HG02870 (cell line): ENCODE measurements around the gene ZNF554.

Experiments
- ATAC-seq: cut with Tn5 transposase; IDR thresholded peaks from one replicate; pipeline ENCODE4 v1.9.1; 2021; ENCODE audit warnings: mild to moderate bottlenecking, moderate library complexity; ENCODE audit not compliant: unreplicated experiment

Gene ZNF554

GRCh38 chr19:2823646-2824045, 4.0 kb downstream of the ZNF554 start:
- ATAC-seq = no peak

- no peak for ATAC-seq
These were observed 4.5 kb downstream of the ZNF554 start for GRCh38 chr19:2824129-2824528.

- no peak for ATAC-seq
These were observed 7.4 kb downstream of the ZNF554 start for GRCh38 chr19:2827022-2827421.

- ATAC-seq = no peak
These were observed 8.3 kb downstream of the ZNF554 start for GRCh38 chr19:2827840-2828489.

- no peak for ATAC-seq
These were observed 14.7 kb downstream of the ZNF554 start for GRCh38 chr19:2834294-2834871.

- no peak for ATAC-seq
These were observed 17.8 kb downstream of the ZNF554 start for GRCh38 chr19:2837430-2837829.

- ATAC-seq = peak; percentile 96
These were observed 21.4 kb downstream of the ZNF554 start, which contains the start of gene ZNF555 for GRCh38 chr19:2840794-2841791. TSS of gene ZNF555 (plus strand) at chr19:2841475. CDS start at chr19:2841573, 98 bp downstream.

- no peak for ATAC-seq
These were observed 22.3 kb downstream of the ZNF554 start for GRCh38 chr19:2841855-2842574.

- no peak for ATAC-seq
These were observed 25.4 kb downstream of the ZNF554 start for GRCh38 chr19:2845107-2845506.

- ATAC-seq = no peak
These were observed 26.7 kb downstream of the ZNF554 start for GRCh38 chr19:2846180-2846894.

GRCh38 chr19:2847507-2847906, 27.8 kb downstream of the ZNF554 start:
- no peak for ATAC-seq

GRCh38 chr19:2848616-2849015, 28.9 kb downstream of the ZNF554 start:
- ATAC-seq = no peak

GRCh38 chr19:2850256-2850925, 30.7 kb downstream of the ZNF554 start:
- no peak for ATAC-seq

GRCh38 chr19:2852598-2852997, 32.9 kb downstream of the ZNF554 start:
- ATAC-seq = no peak

GRCh38 chr19:2853015-2853606, 33.4 kb downstream of the ZNF554 start:
- ATAC-seq = no peak

- no peak for ATAC-seq
These were observed 35.2 kb downstream of the ZNF554 start for GRCh38 chr19:2854849-2855248.

GRCh38 chr19:2856457-2857050, 36.9 kb downstream of the ZNF554 start:
- ATAC-seq = no peak

- ATAC-seq = no peak
These were observed 39.2 kb downstream of the ZNF554 start for GRCh38 chr19:2858864-2859263.

GRCh38 chr19:2863816-2864215, 44.1 kb downstream of the ZNF554 start:
- ATAC-seq = no peak
